PC-3 (cell line): Measurements from ENCODE around the gene DOCK1. TPM values are rescaled to one million over a fixed set of nuclear protein-coding genes. Genes with fewer than 3 reads are reported as not detected.

ENCODE experiments used
- ATAC-seq: fragments of 200-7000 bp; cut with Tn5 transposase; 2 replicates; pipeline ENCODE4 v1.9.1; 2020; ENCODE audit warnings: mild to moderate bottlenecking, moderate library complexity
- BruUV-seq: library from RNA; stranded (reverse); fragments of 400-500 nt; replicated peaks from 2 replicates; lab custom pipeline; 2021; lab: Mats Ljungman, UMichigan
- CTCF ChIA-PET: fragments of 300-600 bp; sonication (Branson Sonifier 250); formaldehyde crosslinking; loops from one replicate; lab custom pipeline; 2022; ENCODE audit warnings: antibody characterized with exemption; lab: Charles Lee
- POLR2A ChIA-PET: fragments of 300-600 bp; sonication (Branson Sonifier 250); formaldehyde crosslinking; loops from one replicate; lab custom pipeline; 2022; ENCODE audit warnings: antibody characterized with exemption; ENCODE audit not compliant: unreplicated experiment; lab: Charles Lee
- DNase-seq: peaks from one replicate; pipeline ENCODE4 v3.0.0-alpha.2; 2015
- H2AFZ ChIP-seq: fragments of 300-600 bp; sonication (generic); 2 replicates; pipeline ENCODE4 v1.6.0; 2016; ENCODE audit warnings: antibody characterized with exemption, low read length
- H3F3A ChIP-seq: fragments of 300-600 bp; sonication (generic); one replicate; pipeline ENCODE4 v1.6.0; 2017; ENCODE audit warnings: antibody characterized with exemption, low read length, control low read depth, mild to moderate bottlenecking; ENCODE audit not compliant: unreplicated experiment
- H3K27ac ChIP-seq: fragments of 300-600 bp; sonication (generic); 2 replicates; pipeline ENCODE4 v1.5.1; 2016; ENCODE audit warnings: mild to moderate bottlenecking, low read length
- H3K27me3 ChIP-seq: fragments of 300-600 bp; sonication (generic); 2 replicates; pipeline ENCODE4 v1.6.1; 2016; ENCODE audit warnings: low read length, mixed read lengths
- H3K36me3 ChIP-seq: fragments of 300-600 bp; sonication (generic); 2 replicates; pipeline ENCODE4 v1.6.1; 2016; ENCODE audit warnings: low read depth, mixed run types, low read length, mixed read lengths
- H3K4me1 ChIP-seq: fragments of 300-600 bp; sonication (generic); 2 replicates; pipeline ENCODE4 v1.5.1; 2016; ENCODE audit warnings: low read length; ENCODE audit not compliant: insufficient read depth
- H3K4me2 ChIP-seq: fragments of 300-600 bp; sonication (generic); 2 replicates; pipeline ENCODE4 v1.6.0; 2016; ENCODE audit warnings: low read length
- H3K4me3 ChIP-seq: fragments of 300-600 bp; sonication (generic); 2 replicates; pipeline ENCODE4 v1.5.1; 2016; ENCODE audit warnings: mild to moderate bottlenecking, low read length, mixed read lengths
- H3K79me2 ChIP-seq: fragments of 300-600 bp; sonication (generic); 2 replicates; pipeline ENCODE4 v1.6.1; 2017; ENCODE audit warnings: low read length, mixed read lengths
- H3K9ac ChIP-seq: fragments of 300-600 bp; sonication (generic); 2 replicates; pipeline ENCODE4 v1.6.0; 2016; ENCODE audit warnings: mild to moderate bottlenecking, low read length
- H3K9me2 ChIP-seq: fragments of 300-600 bp; sonication (generic); replicated peaks from 2 replicates; pipeline ENCODE4 v1.6.1; 2016; ENCODE audit warnings: mixed run types, low read length, mixed read lengths
- H3K9me3 ChIP-seq: fragments of 300-600 bp; sonication (generic); 2 replicates; pipeline ENCODE4 v1.6.1; 2016; ENCODE audit warnings: low read length, mixed read lengths
- H4K20me1 ChIP-seq: fragments of 300-600 bp; sonication (generic); 2 replicates; pipeline ENCODE4 v1.6.1; 2016; ENCODE audit warnings: low read length, mixed read lengths
- CTCF ChIP-seq: fragments of 300-600 bp; sonication (generic); conservative IDR thresholded peaks from 2 replicates; pipeline ENCODE4 v1.5.1; 2017; ENCODE audit warnings: antibody characterized with exemption, low read depth, mild to moderate bottlenecking, low read length
- EZH2 ChIP-seq: fragments of 300-600 bp; sonication (generic); IDR thresholded peaks from one replicate; pipeline ENCODE4 v1.6.1; 2017; ENCODE audit warnings: antibody characterized with exemption, mild to moderate bottlenecking, low read length; ENCODE audit not compliant: unreplicated experiment
- EZH2phosphoT487 ChIP-seq: fragments of 300-600 bp; sonication (generic); IDR thresholded peaks from 2 replicates; pipeline ENCODE4 v1.6.1; 2018; ENCODE audit warnings: mild to moderate bottlenecking, antibody characterized with exemption, low read length, borderline replicate concordance
- intact Hi-C: fragments of 100-400 bp; cut with micrococcal nuclease; formaldehyde crosslinking; loops from 2 replicates; pipeline ENCODE4 v1.9.0; 2023
- total RNA-seq: library from RNA; depleted of rRNA; stranded (reverse); fragments of >200 nt; gene quantifications from 2 replicates; pipeline ENCODE4 v1.2.3, GENCODE V29; 2014

Gene DOCK1
- total RNA-seq, 1 experiment from 2014 or later = 34.3 TPM

GRCh38 chr10:126928274-126928673 lies 23.0 kb downstream of the DOCK1 start:
- no peak for DNase-seq
- POLR2A ChIA-PET = no interaction called here
- H3K4me2 ChIP-seq = no peak overlapping the region
- CTCF ChIA-PET = no interaction called here
- H3K9ac ChIP-seq = no peak overlapping the region
- H3K4me1 ChIP-seq = peaks cover 12% of the 10 kb centered on the region
- ATAC-seq = no peak
- H3K27me3 ChIP-seq = no peaks in the 10 kb centered on the region
- peaks cover 3% of the 10 kb centered on the region; the same call in 1 of the 2 replicates for H3K36me3 ChIP-seq
- H3K4me3 ChIP-seq = no peak overlapping the region
- intact Hi-C loops = no loop called here
- H3K9me2 ChIP-seq = no peaks in the 10 kb centered on the region
- no TSS peak for BruUV-seq
- no peaks in the 10 kb centered on the region for H3F3A ChIP-seq
- H3K27ac ChIP-seq = no peak overlapping the region
- peaks cover 78% of the 10 kb centered on the region for H3K79me2 ChIP-seq
- H2AFZ ChIP-seq = no peak overlapping the region
- H4K20me1 ChIP-seq = no peaks in the 10 kb centered on the region
- no peaks in the 10 kb centered on the region for H3K9me3 ChIP-seq
- TF ChIP-seq EZH2 (no peak), EZH2phosphoT487 (no peak), CTCF (no peak)

- Histone ChIP-seq H4K20me1 (no peaks in the 10 kb centered on the region), H3K9me2 (no peaks in the 10 kb centered on the region), H3K4me3 (no peak overlapping the region), H3K27ac (no peak overlapping the region), H3K4me1 (peaks cover 13% of the 10 kb centered on the region), H3K79me2 (peaks cover 83% of the 10 kb centered on the region), H3K36me3 (peaks cover 3% of the 10 kb centered on the region; the same call in 1 of the 2 replicates), H3K9ac (no peak overlapping the region), H3K9me3 (no peaks in the 10 kb centered on the region), H2AFZ (no peak overlapping the region), H3F3A (no peaks in the 10 kb centered on the region), H3K27me3 (no peaks in the 10 kb centered on the region), H3K4me2 (no peak overlapping the region)
- intact Hi-C loops = no loop called here
- BruUV-seq = no TSS peak
- ChIA-PET POLR2A (no interaction called here), CTCF (no interaction called here)
- TF ChIP-seq EZH2phosphoT487 = no peak
- TF ChIP-seq CTCF = no peak
- no peak for TF ChIP-seq EZH2
- ATAC-seq (no peak), DNase-seq (no peak)
These were observed 24.2 kb downstream of the DOCK1 start for GRCh38 chr10:126929391-126929790.

DNA sequence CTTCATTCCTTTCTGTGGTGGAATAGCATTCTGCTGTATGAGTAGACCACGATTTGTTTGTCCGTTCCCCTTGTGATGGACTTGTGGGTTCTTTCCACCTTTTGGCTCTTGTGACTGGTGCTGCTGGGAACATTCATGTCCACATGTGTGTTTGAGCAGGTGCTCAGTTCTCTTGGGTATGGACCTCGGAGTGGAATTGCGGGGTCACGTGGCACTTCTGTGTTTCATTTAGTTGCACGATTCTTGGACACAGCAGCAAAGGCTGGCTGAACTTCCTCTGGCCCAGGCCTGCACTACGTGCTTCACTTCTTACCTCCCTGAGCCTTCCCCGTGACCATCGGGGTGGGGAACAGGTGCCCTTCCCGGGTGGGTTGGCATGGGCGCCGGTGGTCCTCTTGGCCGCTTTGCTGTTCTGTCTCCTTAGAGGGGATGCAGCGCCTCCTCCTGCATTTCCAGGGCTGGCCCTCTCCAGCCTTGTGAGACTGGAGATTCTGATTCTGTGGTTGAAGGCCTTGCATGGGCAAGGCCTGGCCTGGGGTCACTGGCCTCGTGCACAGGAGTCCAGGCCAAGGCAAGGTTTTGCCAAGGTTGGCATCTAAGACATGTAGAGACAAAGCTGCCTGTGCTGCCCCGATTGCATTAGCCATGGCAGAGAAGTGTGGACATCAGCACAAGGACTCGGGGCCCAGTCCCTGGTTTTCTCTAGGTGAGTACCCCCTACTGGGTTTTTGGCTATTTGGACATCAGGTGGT lies 25.1 kb downstream of the DOCK1 start:
- H2AFZ ChIP-seq = no peak overlapping the region
- peaks cover 81% of the 10 kb centered on the region for H3K79me2 ChIP-seq
- no peaks in the 10 kb centered on the region for H3K27me3 ChIP-seq
- intact Hi-C loops = no loop called here
- DNase-seq = no peak
- ChIA-PET POLR2A (no interaction called here), CTCF (no interaction called here)
- no peak overlapping the region for H3K9ac ChIP-seq
- H3K9me2 ChIP-seq = no peaks in the 10 kb centered on the region
- no TSS peak for BruUV-seq
- no peak overlapping the region for H3K27ac ChIP-seq
- H3K4me1 ChIP-seq = peaks cover 13% of the 10 kb centered on the region
- TF ChIP-seq CTCF = no peak
- TF ChIP-seq EZH2 = no peak
- TF ChIP-seq EZH2phosphoT487 = no peak
- H3K4me3 ChIP-seq = no peak overlapping the region
- H4K20me1 ChIP-seq = no peaks in the 10 kb centered on the region
- H3K36me3 ChIP-seq = peaks cover 3% of the 10 kb centered on the region; the same call in 1 of the 2 replicates
- no peak for ATAC-seq
- no peak overlapping the region for H3K4me2 ChIP-seq
- H3F3A ChIP-seq = no peaks in the 10 kb centered on the region
- H3K9me3 ChIP-seq = no peaks in the 10 kb centered on the region
